GM15510 (cell line): ENCODE measurements around the gene OPHN1.

Source experiments
- POLR2A ChIP-seq: IDR thresholded peaks from 3 replicates; pipeline ENCODE4 v1.6.1; 2011; ENCODE audit warnings: borderline replicate concordance; ENCODE audit not compliant: insufficient read length; ENCODE audit errors: extremely low read depth

The OPHN1 gene

GRCh38 chrX:68249401-68249831, 183.9 kb downstream of the OPHN1 start:
- no peak for TF ChIP-seq POLR2A

GRCh38 chrX:68238568-68238967, 194.7 kb downstream of the OPHN1 start:
- no peak for TF ChIP-seq POLR2A

- no peak for TF ChIP-seq POLR2A
These were observed 199.0 kb downstream of the OPHN1 start for GRCh38 chrX:68234171-68234910.

- no peak for TF ChIP-seq POLR2A
These were observed 201.1 kb downstream of the OPHN1 start for GRCh38 chrX:68232206-68232605.

- TF ChIP-seq POLR2A: no peak
These were observed 224.3 kb downstream of the OPHN1 start for GRCh38 chrX:68209008-68209407.

GRCh38 chrX:68204521-68205038, 228.7 kb downstream of the OPHN1 start:
- TF ChIP-seq POLR2A: no peak

- no peak for TF ChIP-seq POLR2A
These were observed 229.6 kb downstream of the OPHN1 start for GRCh38 chrX:68203646-68204045.

GRCh38 chrX:68203211-68203610, 230.1 kb downstream of the OPHN1 start:
- no peak for TF ChIP-seq POLR2A

- no peak for TF ChIP-seq POLR2A
These were observed 234.0 kb downstream of the OPHN1 start for GRCh38 chrX:68199062-68199848.

- TF ChIP-seq POLR2A: no peak
These were observed 236.1 kb downstream of the OPHN1 start for GRCh38 chrX:68196939-68197791.

GRCh38 chrX:68195561-68195960, 237.7 kb downstream of the OPHN1 start:
- no peak for TF ChIP-seq POLR2A

- no peak for TF ChIP-seq POLR2A
These were observed 239.5 kb downstream of the OPHN1 start for GRCh38 chrX:68193786-68194185.

GRCh38 chrX:68193234-68193633, 240.1 kb downstream of the OPHN1 start:
- no peak for TF ChIP-seq POLR2A

GRCh38 chrX:68190799-68191198, 242.5 kb downstream of the OPHN1 start:
- no peak for TF ChIP-seq POLR2A
